ENCODE measurements around the gene DIP2B.
"Not testable (repeated sequence)": the region's sequence is repeated elsewhere in the genome, so short reads cannot be mapped to it uniquely, and the experiment has no call there.

The DIP2B gene

GRCh38 chr12:50504798-50505674, at the start of gene DIP2B:
Gene DIP2B (plus strand): TSS chr12:50504985. CDS start chr12:50505141, 156 bp downstream.
- peak; percentile 72 for DNase-seq

GRCh38 chr12:50458606-50459005, 46.2 kb upstream of the DIP2B start:
- no peak for DNase-seq

GRCh38 chr12:50467439-50467838, 37.3 kb upstream of the DIP2B start:
- no peak for DNase-seq

- no peak for DNase-seq
Observed at GRCh38 chr12:50477241-50477832, 27.4 kb upstream of the DIP2B start.

- DNase-seq: no peak
Observed at GRCh38 chr12:50482571-50482970, 22.2 kb upstream of the DIP2B start.

GRCh38 chr12:50483488-50483887, 21.3 kb upstream of the DIP2B start:
- DNase-seq: no peak

GRCh38 chr12:50488801-50489200, 16.0 kb upstream of the DIP2B start:
- DNase-seq: no peak

- not testable (repeated sequence) for DNase-seq
Observed at GRCh38 chr12:50498119-50498518, 6.7 kb upstream of the DIP2B start.

- no peak for DNase-seq
Observed at GRCh38 chr12:50505675-50506530, 1.1 kb downstream of the DIP2B start.

- no peak for DNase-seq
Observed at GRCh38 chr12:50506753-50507473, 2.1 kb downstream of the DIP2B start.

- no peak for DNase-seq
Observed at GRCh38 chr12:50507474-50507838, 2.7 kb downstream of the DIP2B start.

GRCh38 chr12:50507930-50508329, 3.1 kb downstream of the DIP2B start:
- no peak for DNase-seq

- no peak for DNase-seq
Observed at GRCh38 chr12:50508414-50508813, 3.6 kb downstream of the DIP2B start.

- no peak for DNase-seq
Observed at GRCh38 chr12:50508970-50509663, 4.3 kb downstream of the DIP2B start.

GRCh38 chr12:50514526-50515276, 9.9 kb downstream of the DIP2B start:
- DNase-seq: no peak

- DNase-seq: no peak
Observed at GRCh38 chr12:50515587-50515986, 10.8 kb downstream of the DIP2B start.

- no peak for DNase-seq
Observed at GRCh38 chr12:50517421-50518048, 12.8 kb downstream of the DIP2B start.

GRCh38 chr12:50518090-50518489, 13.3 kb downstream of the DIP2B start:
- no peak for DNase-seq

- DNase-seq: no peak
Observed at GRCh38 chr12:50519353-50519752, 14.6 kb downstream of the DIP2B start.

GRCh38 chr12:50520416-50521207, 15.8 kb downstream of the DIP2B start:
- DNase-seq: no peak

Measured in NCI-H1105 treated with DMSO at 0.1 percent for 48 hours (cell line).